Amygdala (tissue), 56 donors: Measurements from ENCODE around the gene ARF1.

Source experiments
- DNase-seq, 56 donors: peaks; one replicate each; lab custom pipeline; 2025; lab: John Stamatoyannopoulos, UW

Gene ARF1

DNA sequence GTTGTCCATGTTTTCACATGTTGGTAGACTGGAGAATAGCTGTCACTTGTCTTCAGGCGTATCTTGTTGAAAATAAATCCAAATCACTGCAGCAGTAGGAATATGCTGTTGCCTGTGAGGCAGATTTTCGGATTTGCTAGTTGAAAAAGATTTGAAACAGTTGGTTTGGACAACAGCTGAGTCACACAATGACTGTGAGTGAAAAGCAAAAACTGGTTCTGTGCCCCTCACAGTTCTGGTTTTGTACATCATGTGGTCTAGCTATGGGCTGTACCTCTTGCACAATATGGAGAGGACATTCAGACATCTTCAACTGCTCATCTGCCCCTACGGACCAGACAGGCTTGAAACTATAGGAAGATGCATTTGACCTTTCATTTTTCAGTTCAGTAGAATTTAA lies 1.8 kb downstream of the ARF1 start:
- no peak for DNase-seq

DNA sequence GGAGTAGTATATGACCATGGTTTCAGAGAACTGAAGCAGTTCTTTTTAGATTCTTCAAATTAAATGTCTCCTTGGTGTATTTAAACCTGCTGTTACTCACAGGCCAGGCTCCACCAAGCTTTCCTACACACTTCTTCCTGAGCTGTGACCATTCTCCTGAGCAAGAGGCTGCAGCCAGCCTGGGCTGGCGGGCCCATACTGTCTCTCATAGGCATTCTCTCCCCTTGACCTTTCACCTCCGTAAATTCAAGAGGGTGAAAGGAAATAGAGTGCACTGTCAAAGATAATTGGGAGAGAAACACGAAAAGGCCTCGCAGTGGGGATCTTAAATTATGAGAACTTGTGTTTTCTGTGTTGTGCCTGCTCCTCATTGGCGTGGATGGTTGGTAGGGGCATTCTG lies 2.3 kb downstream of the ARF1 start:
- DNase-seq = no peak

- no peak for DNase-seq
Observed at GRCh38 chr1:228085287-228085951, 2.9 kb downstream of the ARF1 start.

DNA sequence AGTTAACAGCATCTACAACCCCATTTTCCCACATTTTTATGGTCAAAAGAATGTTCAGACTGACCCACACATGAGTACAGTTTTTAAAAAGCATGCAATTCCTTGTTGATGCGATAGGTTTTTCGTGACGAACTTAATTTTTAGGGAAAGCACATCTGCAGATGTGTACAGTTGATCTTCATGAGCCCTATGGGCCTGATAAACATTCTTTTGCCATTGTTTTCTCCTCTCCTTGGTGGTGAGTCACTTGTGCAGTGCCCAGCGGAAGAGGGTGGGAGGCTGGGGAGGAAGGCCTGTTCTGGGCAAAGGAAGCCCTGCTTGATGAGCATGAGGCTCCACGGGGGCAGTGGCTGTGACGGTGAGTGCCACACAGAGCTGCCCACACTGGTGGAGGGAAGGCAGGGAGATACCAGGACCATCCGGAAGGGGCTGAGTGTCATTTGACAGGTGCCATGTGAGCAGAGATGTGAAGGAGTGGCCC lies 5.3 kb downstream of the ARF1 start:
- DNase-seq = peak in 1 of 56 donors; percentile 33

DNA sequence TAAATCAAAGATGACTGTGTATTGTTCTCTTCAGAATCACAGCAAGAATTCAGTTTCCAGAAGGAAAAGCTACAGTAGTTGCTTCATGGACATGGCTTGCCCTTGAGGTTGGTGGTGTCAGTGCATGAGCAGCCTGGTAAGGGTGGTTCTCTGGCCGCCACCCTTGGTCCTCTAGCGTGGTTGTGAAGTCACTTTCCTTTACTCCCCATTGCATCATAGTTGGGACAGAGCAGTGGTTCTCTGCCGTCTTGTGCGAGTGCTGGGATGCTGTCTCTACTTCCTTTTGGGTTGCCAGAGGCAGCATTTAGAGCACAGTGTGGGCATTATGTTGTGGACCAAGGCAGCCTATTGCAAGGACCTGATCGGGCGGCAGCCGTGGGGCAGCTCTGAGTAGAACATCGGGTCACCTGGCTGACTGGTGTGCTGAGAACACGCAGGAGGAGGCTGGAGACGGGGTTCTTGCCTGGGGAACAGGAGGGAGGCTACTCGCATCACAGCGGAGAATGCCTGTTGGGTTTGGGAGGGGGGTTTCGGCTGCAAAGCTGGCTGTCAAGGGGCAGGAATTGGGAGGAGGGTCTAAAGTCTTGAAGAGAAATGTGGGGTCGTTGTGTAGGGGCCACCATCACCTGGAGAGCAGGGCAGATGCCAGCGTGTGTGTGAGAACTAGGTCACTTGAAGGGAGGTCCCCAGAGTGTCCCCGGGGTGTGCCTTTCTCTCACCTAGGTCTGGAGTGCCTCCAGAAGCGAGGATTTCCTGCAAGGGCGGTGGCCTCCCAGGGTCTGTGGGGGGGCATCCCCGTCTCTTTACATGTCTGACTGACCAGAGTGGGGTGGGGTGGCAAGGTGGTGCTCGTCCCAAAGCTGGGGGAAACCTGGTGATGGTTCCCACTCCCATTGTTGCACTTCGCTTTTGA lies 6.3 kb downstream of the ARF1 start:
- DNase-seq = no peak

DNA sequence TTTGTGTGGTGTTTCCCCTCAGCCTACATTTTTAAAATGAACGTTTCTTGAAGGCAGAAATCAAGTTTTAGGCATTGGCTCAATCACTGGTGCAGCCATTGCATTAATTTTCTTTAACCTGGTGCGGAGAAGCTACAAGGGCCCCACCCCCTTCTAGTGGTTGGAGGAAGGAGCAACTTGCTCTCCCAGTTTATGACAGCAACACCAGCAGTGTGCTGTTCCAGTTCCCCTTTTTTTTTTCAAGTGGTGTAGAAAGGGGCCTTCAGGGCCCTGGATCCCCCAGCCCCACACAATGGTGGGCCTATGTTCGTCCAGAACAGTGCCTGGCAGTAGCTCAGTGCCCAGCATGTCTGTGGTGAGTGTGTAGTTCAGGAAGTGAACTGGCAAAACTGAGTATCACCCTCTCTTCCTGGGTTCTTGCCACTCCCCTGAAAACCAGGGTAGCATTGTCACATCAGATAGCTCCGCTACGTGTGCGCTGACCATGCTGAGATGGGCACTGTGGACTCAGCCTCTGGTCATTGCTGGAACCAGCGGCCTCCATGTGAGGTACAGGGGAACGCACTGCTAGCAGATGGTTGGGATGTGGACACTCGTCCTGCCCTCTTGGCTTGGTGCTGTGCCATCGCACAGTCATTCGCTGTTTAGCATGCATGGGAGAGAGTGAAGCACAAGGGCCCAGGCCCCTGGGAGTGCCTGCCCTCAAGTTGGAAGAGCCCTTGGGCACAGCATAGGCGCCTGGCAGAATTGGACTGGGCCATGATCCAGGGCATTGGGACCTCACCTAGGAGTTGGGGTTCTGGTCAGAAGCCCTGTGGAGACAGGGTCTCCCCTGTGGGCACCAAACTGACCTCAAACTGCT lies 7.2 kb downstream of the ARF1 start:
- DNase-seq = no peak

GRCh38 chr1:228090613-228091081 lies 8.1 kb downstream of the ARF1 start:
- peak in 3 of 56 donors; percentile 24 to 48 (median 24) for DNase-seq

- DNase-seq = no peak
Observed at GRCh38 chr1:228091084-228091483, 8.6 kb downstream of the ARF1 start.

GRCh38 chr1:228092342-228093049 lies 10.0 kb downstream of the ARF1 start:
- no peak for DNase-seq

DNA sequence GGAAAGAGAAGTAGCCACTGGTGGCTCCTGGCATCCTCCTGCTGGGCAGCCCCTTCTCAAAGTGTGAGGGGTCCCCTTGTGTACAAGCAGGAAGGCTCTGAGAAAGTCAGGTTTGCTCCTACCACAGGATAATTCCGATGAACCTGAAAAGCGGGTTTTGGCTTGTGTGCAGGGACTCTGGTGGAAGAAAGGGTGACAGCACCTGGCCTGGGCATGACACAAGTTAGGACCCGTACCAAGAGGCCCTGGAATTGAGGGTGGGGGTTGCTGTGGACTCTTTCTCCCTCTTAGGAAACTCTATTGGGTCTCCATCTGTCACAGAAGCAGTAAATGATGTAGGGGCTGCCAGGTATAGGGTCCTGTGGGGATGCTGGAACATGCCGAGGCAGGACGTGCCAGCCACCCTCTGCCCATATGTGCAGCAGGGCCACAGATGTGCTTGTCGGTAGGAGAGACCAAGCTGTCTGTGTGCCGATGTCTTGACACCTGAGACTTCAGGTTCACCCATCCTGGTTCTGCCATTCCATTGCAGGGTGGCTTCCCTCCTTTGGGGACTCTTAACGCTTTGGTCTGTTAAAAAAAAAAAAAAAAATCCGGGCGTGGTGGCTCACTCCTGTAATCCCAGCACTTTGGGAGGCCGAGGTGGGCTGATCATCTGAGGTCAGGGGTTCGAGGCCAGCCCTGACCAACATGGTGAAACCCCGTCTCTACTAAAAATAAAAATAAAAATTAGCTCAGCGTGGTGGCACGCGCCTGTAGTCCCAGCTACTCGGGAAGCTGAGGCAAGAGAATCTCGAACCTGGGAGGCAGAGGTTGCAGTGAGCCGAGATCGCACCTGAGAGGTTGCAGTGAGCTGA lies 10.8 kb downstream of the ARF1 start:
- no peak for DNase-seq

DNA sequence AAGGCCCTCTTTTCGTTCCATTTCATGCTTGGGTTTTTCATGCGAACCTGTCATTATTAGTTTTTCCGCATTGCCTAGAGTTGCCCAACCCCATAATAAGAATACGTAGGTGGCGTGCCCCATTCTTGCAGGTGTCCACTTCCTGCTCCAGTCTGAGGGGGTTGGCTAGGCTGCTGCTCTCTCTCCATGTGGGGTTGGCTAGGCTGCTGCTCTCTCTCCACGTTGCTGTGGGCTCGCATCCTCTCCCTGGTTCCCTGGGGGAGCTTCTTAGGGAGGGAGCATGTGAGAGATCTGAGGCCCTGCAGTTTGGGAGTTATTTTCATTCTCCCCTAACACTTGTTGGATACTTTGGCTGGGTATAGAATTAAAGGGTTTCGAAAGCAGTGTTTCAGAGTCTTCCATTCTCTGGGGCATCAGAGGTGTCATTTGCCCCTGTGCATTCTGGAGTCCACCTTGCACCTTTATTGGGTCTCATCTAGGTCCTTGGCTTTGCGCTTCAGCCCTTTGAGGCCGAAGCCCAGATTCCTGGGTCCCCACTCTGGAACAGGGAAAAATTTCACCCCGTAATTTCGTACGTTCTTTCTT lies 12.0 kb downstream of the ARF1 start:
- DNase-seq = no peak

GRCh38 chr1:228095161-228095560 lies 12.7 kb downstream of the ARF1 start:
- DNase-seq = no peak

DNA sequence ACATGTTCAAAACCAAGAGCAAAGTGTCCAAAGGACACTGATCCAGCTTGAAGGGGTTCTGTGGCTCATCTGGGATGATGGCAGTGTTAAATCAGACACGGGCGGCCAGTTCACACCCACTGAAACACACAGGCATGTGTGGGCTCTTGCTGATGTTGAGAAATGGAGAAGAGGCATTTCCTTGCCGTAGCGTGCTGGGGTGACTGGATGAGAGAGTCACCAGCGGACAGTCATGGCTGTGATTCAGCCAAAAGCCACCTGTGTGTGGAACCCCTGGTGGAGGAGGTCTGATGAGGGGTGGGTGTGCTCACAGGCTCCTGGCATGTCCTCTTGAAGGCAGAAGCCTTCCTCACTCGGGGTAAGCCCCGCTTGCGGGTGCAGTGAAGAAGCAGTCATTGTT lies 13.4 kb downstream of the ARF1 start:
- DNase-seq = no peak

DNA sequence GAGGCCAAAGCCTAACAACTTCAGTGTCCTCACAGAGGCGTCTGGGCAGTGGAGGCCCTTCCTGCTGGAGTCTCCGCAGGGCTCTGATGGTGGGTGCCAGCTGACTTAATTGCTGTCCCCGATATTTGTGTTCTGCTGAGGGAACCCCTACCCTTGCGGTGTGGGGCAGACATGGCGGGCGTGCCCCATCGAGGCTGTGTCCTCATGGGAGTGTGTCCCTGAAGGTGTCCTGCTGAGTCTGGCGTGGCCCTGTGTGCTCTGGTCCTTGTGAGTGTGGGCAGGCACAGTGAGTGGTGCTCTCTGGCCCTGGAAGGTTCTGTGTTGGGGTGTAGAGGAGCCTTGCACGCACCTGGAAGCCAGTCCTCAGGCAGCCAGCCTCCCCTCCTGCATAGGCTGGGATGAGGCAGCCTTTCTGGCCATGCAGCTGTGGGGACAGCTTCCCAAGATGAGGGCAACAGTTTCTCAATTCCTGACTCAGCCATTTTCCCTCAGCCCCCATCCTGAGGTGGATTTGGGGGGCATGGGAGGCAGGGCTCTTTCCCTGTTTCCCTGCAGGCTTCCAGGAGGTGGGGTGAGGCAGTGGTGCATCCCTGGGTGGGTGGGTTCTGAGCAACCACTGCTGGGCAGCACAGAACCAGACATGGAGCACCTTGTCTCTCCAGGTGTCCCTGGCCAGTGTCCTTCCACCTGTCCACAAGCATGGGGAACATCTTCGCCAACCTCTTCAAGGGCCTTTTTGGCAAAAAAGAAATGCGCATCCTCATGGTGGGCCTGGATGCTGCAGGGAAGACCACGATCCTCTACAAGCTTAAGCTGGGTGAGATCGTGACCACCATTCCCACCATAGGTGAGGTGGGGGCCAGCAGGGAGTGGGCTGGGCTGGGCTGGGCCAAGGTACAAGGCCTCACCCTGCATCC lies 14.2 kb downstream of the ARF1 start:
- no peak for DNase-seq

- DNase-seq = no peak
Observed at GRCh38 chr1:228097333-228098081, 15.0 kb downstream of the ARF1 start.

DNA sequence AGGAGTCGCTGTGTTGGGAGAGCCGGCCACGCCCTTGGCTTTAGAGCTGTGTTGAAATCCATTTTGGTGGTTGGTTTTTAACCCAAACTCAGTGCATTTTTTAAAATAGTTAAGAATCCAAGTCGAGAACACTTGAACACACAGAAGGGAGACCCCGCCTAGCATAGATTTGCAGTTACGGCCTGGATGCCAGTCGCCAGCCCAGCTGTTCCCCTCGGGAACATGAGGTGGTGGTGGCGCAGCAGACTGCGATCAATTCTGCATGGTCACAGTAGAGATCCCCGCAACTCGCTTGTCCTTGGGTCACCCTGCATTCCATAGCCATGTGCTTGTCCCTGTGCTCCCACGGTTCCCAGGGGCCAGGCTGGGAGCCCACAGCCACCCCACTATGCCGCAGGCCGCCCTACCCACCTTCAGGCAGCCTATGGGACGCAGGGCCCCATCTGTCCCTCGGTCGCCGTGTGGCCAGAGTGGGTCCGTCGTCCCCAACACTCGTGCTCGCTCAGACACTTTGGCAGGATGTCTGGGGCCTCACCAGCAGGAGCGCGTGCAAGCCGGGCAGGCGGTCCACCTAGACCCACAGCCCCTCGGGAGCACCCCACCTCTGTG lies 15.9 kb downstream of the ARF1 start:
- DNase-seq = no peak
